Lower leg skin (tissue), 3 donors: ENCODE results near the gene TMPRSS5.

ENCODE experiments used
- CTCF ChIP-seq, 3 donors: fragments of 450-650 bp; IDR thresholded peaks; one replicate each; pipeline ENCODE4 v1.5.1; 2016; ENCODE audit warnings: antibody characterized with exemption in 3 of 3, mild to moderate bottlenecking in 3 of 3, moderate library complexity in 2 of 3
- POLR2A ChIP-seq, 2 donors: fragments of 450-650 bp; IDR thresholded peaks; one replicate each; pipeline ENCODE4 v1.6.1; 2016 to 2017; ENCODE audit warnings: antibody characterized with exemption in 2 of 2, mild to moderate bottlenecking in 1 of 2, moderate library complexity in 1 of 2

- TF ChIP-seq POLR2A (IDR thresholded peaks at IDR 0.05), result no peak
- no peak for TF ChIP-seq CTCF (IDR thresholded peaks at IDR 0.05)
Measured at GRCh38 chr11:113752932-113753331, 46.8 kb upstream of the TMPRSS5 start.
